Stomach (tissue), 9 donors: ENCODE data around the gene OR10T2. TPM values are rescaled to one million over a fixed set of nuclear protein-coding genes. Genes with fewer than 3 reads are reported as not detected.

Source experiments
- DNase-seq, 2 donors: peaks; one replicate each; pipeline versions ENCODE4 v3.0.0 to v3.0.0-alpha.2; 2013 to 2019
- H3K27ac ChIP-seq, 5 donors: fragments of 200-600 bp in 4 of 5; sonication (generic) in 4 of 5; one replicate each; pipeline ENCODE4 v1.5.1; 2013 to 2019; ENCODE audit warnings: mild to moderate bottlenecking in 1 of 5, moderate library complexity in 1 of 5
- H3K27me3 ChIP-seq, 3 donors: fragments of 200-600 bp; sonication (generic); one replicate each; pipeline ENCODE4 v1.5.1; 2017 to 2019; ENCODE audit warnings: mixed run types in 1 of 3
- H3K36me3 ChIP-seq, 4 donors: fragments of 200-600 bp; sonication (generic); 1 replicate in 3 of 4; 2 replicates in 1 of 4; pipeline ENCODE4 v1.5.1; 2016 to 2019
- H3K4me1 ChIP-seq, 4 donors: fragments of 200-600 bp; sonication (generic); one replicate each; pipeline ENCODE4 v1.5.1; 2016 to 2019
- H3K4me3 ChIP-seq, 4 donors: fragments of 200-600 bp; sonication (generic) in 3 of 4; one replicate each; pipeline ENCODE4 v1.5.1; 2016 to 2019; ENCODE audit warnings: mild to moderate bottlenecking in 1 of 4
- H3K9me3 ChIP-seq, 4 donors: fragments of 200-600 bp; sonication (generic); one replicate each; pipeline ENCODE4 v1.5.1; 2016 to 2019
- EP300 ChIP-seq: sonication (generic); formaldehyde crosslinking; IDR thresholded peaks from one replicate; pipeline ENCODE4 v1.6.1; 2017; ENCODE audit warnings: antibody characterized with exemption
- POLR2A ChIP-seq, 4 donors: fragments of 450-650 bp; IDR thresholded peaks; one replicate each; pipeline ENCODE4 v1.6.1; 2016; ENCODE audit warnings: antibody characterized with exemption in 4 of 4, control low read depth in 2 of 4, mild to moderate bottlenecking in 1 of 4, moderate library complexity in 1 of 4
- POLR2AphosphoS5 ChIP-seq, 3 donors: sonication (generic); formaldehyde crosslinking; IDR thresholded peaks; one replicate each; pipeline ENCODE4 v1.6.1; 2016; ENCODE audit warnings: antibody characterized with exemption in 3 of 3
- WGBS, 5 donors: extraction: QIAGEN DNeasy Blood & Tissue Kit in 3 of 5; methylation state at CpG; one replicate each; pipeline versions ENCODE4 v1.1.5 to v1.1.7; 2013 to 2018; 5-methylcytosine and 5-hydroxymethylcytosine counted together
- intact Hi-C: fragments of 100-400 bp; cut with DNase I; formaldehyde crosslinking; loops from one replicate; pipeline ENCODE4 v1.15.1; 2023; ENCODE audit warnings: low total_unique reads
- polyA plus RNA-seq, 3 donors: library from polyadenylated mRNA; stranded (reverse); fragments of 200-250 nt; gene quantifications; one replicate each; pipeline ENCODE4 v1.2.3, GENCODE V29; 2013
- total RNA-seq, 5 donors: library from RNA; depleted of rRNA; stranded (reverse); fragments of >200 nt; gene quantifications; one replicate each; pipeline versions ENCODE4 v1.1.0 to v1.2.3, GENCODE V29; 2014 to 2016
- TF ChIP-seq, protein P1 (sequence below), 7 experiments: fragments of 450-650 bp in 4 of 7; fragments of 200-600 bp in 3 of 7; sonication (generic) in 3 of 7; IDR thresholded peaks; one replicate each; pipeline ENCODE4 v1.5.1; 2016 to 2019; ENCODE audit warnings: antibody characterized with exemption in 7 of 7, control low read depth in 2 of 7, mild to moderate bottlenecking in 1 of 7
- donor health status: healthy with polysubstance abuse.
- donor health status: Bipolar disorder and iron deficiency.
- donor health status: healthy.

OR10T2 gene
- total and polyA plus RNA-seq, 8 donors: not detected

DNA sequence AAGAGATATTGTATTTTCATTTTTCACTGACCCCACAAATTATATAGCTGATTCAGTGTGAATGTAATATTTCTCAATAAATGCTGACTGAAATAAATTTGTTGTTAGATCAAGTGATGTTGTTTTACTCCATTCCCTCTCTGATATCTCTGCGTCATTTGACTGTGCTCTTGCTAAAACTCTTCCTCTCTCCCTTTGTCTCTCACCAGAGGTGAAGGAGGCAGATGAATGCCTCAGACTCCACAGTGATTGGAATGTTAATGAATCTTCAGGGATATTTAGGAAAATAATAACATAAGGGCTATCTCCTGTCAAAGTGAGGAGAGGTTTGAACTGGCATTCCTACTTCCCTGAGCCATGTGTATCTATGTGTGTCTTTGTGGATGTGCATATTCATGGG lies 41.8 kb downstream of the OR10T2 start:
- DNase-seq: no peak
- WGBS, 5 donors: 80 to 96% (median 91%) methylated on average over 1 of the region's 1 CpG
- Histone ChIP-seq H3K27me3 (no peaks in the 10 kb centered on the region), H3K4me3 (no peak overlapping the region), H3K4me1 (no peaks in the 10 kb centered on the region), H3K9me3 (no peaks in the 10 kb centered on the region), H3K27ac (no peak overlapping the region), H3K36me3 (no peaks in the 10 kb centered on the region)
- TF ChIP-seq, protein P1, sequence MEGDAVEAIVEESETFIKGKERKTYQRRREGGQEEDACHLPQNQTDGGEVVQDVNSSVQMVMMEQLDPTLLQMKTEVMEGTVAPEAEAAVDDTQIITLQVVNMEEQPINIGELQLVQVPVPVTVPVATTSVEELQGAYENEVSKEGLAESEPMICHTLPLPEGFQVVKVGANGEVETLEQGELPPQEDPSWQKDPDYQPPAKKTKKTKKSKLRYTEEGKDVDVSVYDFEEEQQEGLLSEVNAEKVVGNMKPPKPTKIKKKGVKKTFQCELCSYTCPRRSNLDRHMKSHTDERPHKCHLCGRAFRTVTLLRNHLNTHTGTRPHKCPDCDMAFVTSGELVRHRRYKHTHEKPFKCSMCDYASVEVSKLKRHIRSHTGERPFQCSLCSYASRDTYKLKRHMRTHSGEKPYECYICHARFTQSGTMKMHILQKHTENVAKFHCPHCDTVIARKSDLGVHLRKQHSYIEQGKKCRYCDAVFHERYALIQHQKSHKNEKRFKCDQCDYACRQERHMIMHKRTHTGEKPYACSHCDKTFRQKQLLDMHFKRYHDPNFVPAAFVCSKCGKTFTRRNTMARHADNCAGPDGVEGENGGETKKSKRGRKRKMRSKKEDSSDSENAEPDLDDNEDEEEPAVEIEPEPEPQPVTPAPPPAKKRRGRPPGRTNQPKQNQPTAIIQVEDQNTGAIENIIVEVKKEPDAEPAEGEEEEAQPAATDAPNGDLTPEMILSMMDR (IDR thresholded peaks at IDR 0.05): no peak
- no peak for TF ChIP-seq POLR2A (IDR thresholded peaks at IDR 0.05)
- TF ChIP-seq EP300: no peak
- TF ChIP-seq POLR2AphosphoS5 (IDR thresholded peaks at IDR 0.05): no peak
- intact Hi-C loops: no loop called here

DNA sequence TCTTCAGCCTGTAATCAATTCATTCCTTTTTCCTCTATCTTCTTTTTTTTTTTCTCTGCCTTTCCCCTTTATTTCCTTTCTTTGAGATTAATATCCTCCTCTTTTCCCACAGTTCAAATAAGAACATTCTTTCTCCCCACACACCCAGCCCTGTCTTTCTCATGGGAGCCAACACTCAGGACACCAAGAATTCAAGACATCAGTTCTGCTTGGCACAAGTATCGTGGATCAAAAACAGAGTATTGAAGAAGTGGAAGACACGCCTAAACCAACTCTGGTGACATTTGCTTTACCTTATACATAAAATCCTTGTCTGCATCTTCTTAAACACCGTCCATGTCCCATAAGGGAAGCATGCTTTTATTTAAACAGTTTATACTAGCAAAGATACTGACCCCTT lies 42.6 kb downstream of the OR10T2 start:
- Histone ChIP-seq H3K9me3 (no peaks in the 10 kb centered on the region), H3K4me1 (no peaks in the 10 kb centered on the region), H3K36me3 (no peaks in the 10 kb centered on the region), H3K27ac (no peak overlapping the region), H3K27me3 (no peaks in the 10 kb centered on the region), H3K4me3 (no peak overlapping the region)
- TF ChIP-seq POLR2AphosphoS5 (IDR thresholded peaks at IDR 0.05): no peak
- TF ChIP-seq POLR2A (IDR thresholded peaks at IDR 0.05): no peak
- TF ChIP-seq, protein P1 (IDR thresholded peaks at IDR 0.05): no peak
- no peak for TF ChIP-seq EP300
- DNase-seq: no peak
- WGBS, 5 donors: 63 to 75% (median 65%) methylated on average over 3 of the region's 3 CpGs
- intact Hi-C loops: no loop called here

DNA sequence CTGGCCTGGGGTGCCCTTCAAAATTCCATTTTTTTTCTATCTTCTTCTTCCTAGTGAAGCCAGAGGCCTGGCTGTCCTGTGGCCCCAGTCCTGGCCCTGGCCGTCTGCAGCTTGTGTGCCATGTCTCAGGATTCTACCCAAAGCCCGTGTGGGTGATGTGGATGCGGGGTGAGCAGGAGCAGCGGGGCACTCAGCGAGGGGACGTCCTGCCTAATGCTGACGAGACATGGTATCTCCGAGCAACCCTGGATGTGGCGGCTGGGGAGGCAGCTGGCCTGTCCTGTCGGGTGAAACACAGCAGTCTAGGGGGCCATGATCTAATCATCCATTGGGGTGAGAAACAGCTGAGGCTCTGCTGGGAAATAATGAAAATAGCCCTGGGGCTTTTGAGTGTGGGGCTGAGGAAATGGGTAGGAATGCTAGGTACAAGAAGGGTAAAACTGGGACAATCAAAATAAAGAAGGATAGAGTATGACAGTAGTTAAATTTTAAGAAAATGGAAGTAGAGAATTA lies 43.4 kb downstream of the OR10T2 start:
- Histone ChIP-seq H3K4me3 (no peak overlapping the region), H3K9me3 (no peaks in the 10 kb centered on the region), H3K27me3 (no peaks in the 10 kb centered on the region), H3K27ac (no peak overlapping the region), H3K36me3 (no peaks in the 10 kb centered on the region), H3K4me1 (no peaks in the 10 kb centered on the region)
- 83 to 94% (median 90%) methylated on average over 10 of the region's 10 CpGs for WGBS, 5 donors
- intact Hi-C loops: no loop called here
- no peak for DNase-seq
- TF ChIP-seq POLR2A (IDR thresholded peaks at IDR 0.05): no peak
- no peak for TF ChIP-seq EP300
- TF ChIP-seq POLR2AphosphoS5 (IDR thresholded peaks at IDR 0.05): no peak
- TF ChIP-seq, protein P1 (IDR thresholded peaks at IDR 0.05): no peak

DNA sequence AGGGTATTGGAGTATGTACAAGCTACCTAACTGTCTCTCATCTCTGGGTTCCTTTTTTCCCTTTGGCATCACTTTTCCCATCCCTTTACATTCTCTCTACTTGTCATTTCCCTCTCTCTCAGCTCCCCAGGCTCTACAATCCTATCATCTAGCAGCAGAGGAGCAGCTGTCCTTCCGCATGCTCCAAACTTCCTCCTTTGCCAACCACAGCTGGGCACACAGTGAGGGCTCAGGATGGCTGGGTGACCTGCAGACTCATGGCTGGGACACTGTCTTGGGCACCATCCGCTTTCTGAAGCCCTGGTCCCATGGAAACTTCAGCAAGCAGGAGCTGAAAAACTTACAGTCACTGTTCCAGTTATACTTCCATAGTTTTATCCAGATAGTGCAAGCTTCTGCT lies 45.0 kb downstream of the OR10T2 start:
- H3K27me3 ChIP-seq: no peaks in the 10 kb centered on the region
- H3K9me3 ChIP-seq: peaks cover 0 to under 1% (median 0%) of the 10 kb centered on the region in 4 donors
- H3K4me3 ChIP-seq: no peak overlapping the region
- no peaks in the 10 kb centered on the region for H3K4me1 ChIP-seq
- intact Hi-C loops: no loop called here
- TF ChIP-seq EP300 (no peak), POLR2AphosphoS5 (IDR thresholded peaks at IDR 0.05) (no peak), POLR2A (IDR thresholded peaks at IDR 0.05) (no peak)
- TF ChIP-seq, protein P1 (IDR thresholded peaks at IDR 0.05): no peak
- DNase-seq: no peak
- H3K36me3 ChIP-seq: no peaks in the 10 kb centered on the region
- no peak overlapping the region for H3K27ac ChIP-seq
- 66 to 82% (median 71%) methylated on average over 2 of the region's 2 CpGs for WGBS, 5 donors
